Common myeloid progenitor, CD34-positive (primary cell): ENCODE results near the gene LYPD1.

Source experiments
- CTCF ChIA-PET: fragments of 350-600 bp; sonication (Branson Sonifier 250); formaldehyde crosslinking; loops from one replicate; lab custom pipeline; 2021; ENCODE audit warnings: antibody characterized with exemption; lab: Charles Lee
- POLR2A ChIA-PET: fragments of 350-600 bp; sonication (Branson Sonifier 250); formaldehyde crosslinking; loops from one replicate; lab custom pipeline; 2021; ENCODE audit warnings: antibody characterized with exemption; lab: Charles Lee
- DNase-seq, 3 donors: peaks; one replicate each; pipeline versions ENCODE4 v3.0.0 to v3.0.0-alpha.2; 2013
- H3K27ac ChIP-seq, 2 experiments: 1 replicate in 1 of 2; 2 replicates in 1 of 2; pipeline ENCODE4 v1.7.0; 2013; ENCODE audit warnings: inconsistent platforms in 2 of 2, low read length in 2 of 2, mild to moderate bottlenecking in 2 of 2, low read depth in 1 of 2, moderate library complexity in 1 of 2; ENCODE audit not compliant: severe bottlenecking in 2 of 2, insufficient read depth in 1 of 2, poor library complexity in 1 of 2
- H3K27me3 ChIP-seq, 5 experiments: replicated peaks in 2 of 5; 1 replicate in 3 of 5; 2 replicates in 2 of 5; pipeline versions ENCODE4 v1.6.1 to v1.7.0; 2013; ENCODE audit warnings: low read length in 4 of 5, mild to moderate bottlenecking in 2 of 5, moderate library complexity in 2 of 5, inconsistent platforms in 1 of 5; ENCODE audit not compliant: insufficient read depth in 5 of 5, control insufficient read depth in 4 of 5
- H3K36me3 ChIP-seq, 4 experiments: 1 replicate in 2 of 4; 2 replicates in 2 of 4; pipeline versions ENCODE4 v1.6.1 to v1.7.0; 2013; ENCODE audit warnings: low read length in 3 of 4, control low read depth in 1 of 4, mild to moderate bottlenecking in 1 of 4; ENCODE audit not compliant: control insufficient read depth in 4 of 4, insufficient read depth in 4 of 4
- H3K4me1 ChIP-seq, 4 experiments: 1 replicate in 3 of 4; 2 replicates in 1 of 4; pipeline versions ENCODE4 v1.6.1 to v1.7.1; 2013; ENCODE audit warnings: low read length in 3 of 4, mild to moderate bottlenecking in 3 of 4, control low read depth in 1 of 4, inconsistent platforms in 1 of 4, moderate library complexity in 1 of 4; ENCODE audit not compliant: control insufficient read depth in 4 of 4, insufficient read depth in 4 of 4; ENCODE audit errors: control extremely low read depth in 1 of 4
- H3K4me3 ChIP-seq, 7 experiments: 1 replicate in 4 of 7; 2 replicates in 3 of 7; pipeline versions ENCODE4 v1.5.1 to v1.7.0; 2013; ENCODE audit warnings: mild to moderate bottlenecking in 7 of 7, low read length in 6 of 7, moderate library complexity in 6 of 7, inconsistent platforms in 2 of 7, low read depth in 2 of 7, control low read depth in 1 of 7; ENCODE audit not compliant: insufficient read depth in 4 of 7, control insufficient read depth in 1 of 7; ENCODE audit errors: extremely low read depth in 1 of 7
- H3K9me3 ChIP-seq, 5 experiments: 1 replicate in 4 of 5; 2 replicates in 1 of 5; pipeline versions ENCODE4 v1.6.1 to v1.7.1; 2013; ENCODE audit warnings: low read length in 4 of 5, mild to moderate bottlenecking in 2 of 5, inconsistent platforms in 1 of 5, low read depth in 1 of 5, moderate library complexity in 1 of 5; ENCODE audit not compliant: control insufficient read depth in 4 of 5, insufficient read depth in 2 of 5; ENCODE audit errors: control extremely low read depth in 1 of 5
- WGBS: methylation state at CpG from one replicate; pipeline ENCODE4 v1.1.5; 2013; ENCODE audit not compliant: insufficient coverage; 5-methylcytosine and 5-hydroxymethylcytosine counted together

The LYPD1 gene

DNA sequence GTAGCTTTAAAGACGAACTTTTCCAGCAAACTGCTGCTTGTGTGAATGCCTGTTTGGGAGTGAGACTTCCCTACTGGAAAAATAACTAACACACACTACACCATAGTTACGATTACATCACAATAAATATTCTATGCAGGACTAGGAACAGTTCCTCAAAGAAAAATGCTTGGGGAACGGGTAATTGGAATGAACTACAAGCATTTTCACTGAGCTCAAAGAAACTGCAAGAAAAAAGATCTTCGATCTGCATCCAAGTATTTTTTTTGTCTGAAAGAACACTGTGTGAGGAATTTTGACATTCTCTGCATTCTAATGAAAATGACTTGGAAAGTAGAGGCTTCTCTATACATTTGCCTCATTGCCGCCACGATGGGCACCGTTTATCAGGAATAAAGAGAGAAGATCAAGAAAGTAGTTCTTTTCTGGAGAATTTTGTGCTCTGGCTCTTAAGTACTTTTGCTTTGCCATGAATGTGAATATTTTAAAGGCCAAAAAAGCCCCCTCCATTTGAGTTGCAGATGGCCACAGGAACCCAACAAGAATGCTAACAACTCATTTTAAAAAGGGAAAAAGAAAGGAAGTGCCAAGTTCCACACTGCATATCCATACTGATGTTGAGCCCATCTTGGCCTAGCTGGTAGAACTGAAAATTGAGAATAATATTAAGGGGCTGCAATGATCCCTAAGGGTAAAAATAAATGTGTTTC, 13.6 kb downstream of the LYPD1 start:
- H3K9me3 ChIP-seq: no peaks in the 10 kb centered on the region
- no peak for DNase-seq
- POLR2A ChIA-PET: no interaction called here
- no peak overlapping the region for H3K4me3 ChIP-seq
- peaks cover 0 to 2% (median 0%) of the 10 kb centered on the region in 5 experiments for H3K27me3 ChIP-seq
- H3K27ac ChIP-seq: no peak overlapping the region
- no peaks in the 10 kb centered on the region for H3K36me3 ChIP-seq
- no peaks in the 10 kb centered on the region for H3K4me1 ChIP-seq
- 87% methylated on average over 6 of the region's 7 CpGs for WGBS
- CTCF ChIA-PET: no interaction called here

DNA sequence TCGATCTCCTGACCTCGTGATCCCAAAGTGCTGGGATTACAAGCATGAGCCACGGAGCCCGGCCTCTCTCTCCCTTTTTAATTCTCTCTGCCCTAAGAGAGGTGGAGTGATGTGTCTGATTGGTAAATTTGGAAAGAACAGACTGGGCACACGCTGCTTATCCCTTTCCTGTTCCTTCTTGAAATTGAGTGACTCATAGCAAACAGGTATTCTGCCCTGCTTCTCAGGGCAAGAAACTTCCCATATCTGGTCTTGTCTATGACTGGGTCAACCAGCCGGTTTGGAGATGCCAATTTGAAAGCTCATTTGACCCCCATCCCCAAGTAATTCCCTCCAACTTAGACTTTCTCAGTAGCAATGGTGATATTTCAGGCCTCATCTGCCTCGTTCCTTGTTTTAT, 15.0 kb downstream of the LYPD1 start:
- POLR2A ChIA-PET: no interaction called here
- no peaks in the 10 kb centered on the region for H3K36me3 ChIP-seq
- H3K27ac ChIP-seq: no peak overlapping the region
- no peaks in the 10 kb centered on the region for H3K9me3 ChIP-seq
- no peak for DNase-seq
- CTCF ChIA-PET: no interaction called here
- H3K27me3 ChIP-seq: peaks cover 0 to 2% (median 2%) of the 10 kb centered on the region in 5 experiments
- no peaks in the 10 kb centered on the region for H3K4me1 ChIP-seq
- WGBS: 86% methylated on average over 1 of the region's 7 CpGs
- H3K4me3 ChIP-seq: no peak overlapping the region

DNA sequence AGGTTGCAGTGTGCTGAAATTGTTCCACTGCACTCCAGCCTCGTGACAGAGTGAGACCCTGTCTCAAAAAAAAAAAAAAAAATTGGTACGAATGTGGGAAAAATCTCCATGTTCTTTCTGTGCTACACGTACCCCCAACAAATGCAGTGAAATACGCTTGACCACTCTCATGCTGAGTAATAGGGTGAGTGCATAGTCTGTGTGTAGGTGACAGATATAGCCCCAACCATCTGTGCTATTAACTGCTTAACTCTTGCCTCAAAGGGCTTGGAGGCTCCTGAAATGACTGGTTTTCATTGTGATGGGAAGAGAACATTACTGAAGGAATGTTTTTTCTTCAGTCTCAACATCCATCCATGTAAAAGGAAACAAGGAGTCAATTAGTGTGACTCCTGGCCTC, 15.7 kb downstream of the LYPD1 start:
- no peaks in the 10 kb centered on the region for H3K9me3 ChIP-seq
- 95% methylated on average over 3 of the region's 4 CpGs for WGBS
- ChIA-PET POLR2A (no interaction called here), CTCF (interaction anchor here (1.2 kb wide), 1 partner anchor 12 kb away, joined by 3 read pairs; no protein-coding TSS in a partner anchor)
- H3K27me3 ChIP-seq: peaks cover 0 to 4% (median 0%) of the 10 kb centered on the region in 5 experiments
- DNase-seq: no peak
- H3K27ac ChIP-seq: no peak overlapping the region
- no peaks in the 10 kb centered on the region for H3K4me1 ChIP-seq
- no peaks in the 10 kb centered on the region for H3K36me3 ChIP-seq
- no peak overlapping the region for H3K4me3 ChIP-seq

DNA sequence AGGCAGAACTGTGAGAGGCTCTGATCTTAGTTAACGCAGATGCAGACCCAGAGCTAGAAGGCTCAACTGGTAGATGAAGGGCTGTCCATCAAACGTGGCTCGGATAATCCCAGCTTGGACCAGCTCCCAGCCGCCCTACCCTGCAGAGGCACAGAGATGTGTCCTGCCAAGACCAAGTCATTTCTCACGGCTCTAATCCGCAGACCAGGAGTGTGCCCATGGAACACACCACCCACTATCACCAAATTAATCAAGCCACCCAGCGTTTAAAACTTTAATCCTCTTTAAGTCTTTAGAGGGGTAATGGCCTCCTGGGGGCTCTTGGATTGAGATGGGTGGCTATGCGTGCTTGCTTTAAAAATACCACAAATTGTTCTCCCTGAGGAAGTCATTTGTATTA, 17.5 kb downstream of the LYPD1 start:
- no peak for DNase-seq
- Histone ChIP-seq H3K4me3 (no peak overlapping the region), H3K27me3 (peaks cover 0 to 4% (median 0%) of the 10 kb centered on the region in 5 experiments), H3K4me1 (no peaks in the 10 kb centered on the region), H3K36me3 (no peaks in the 10 kb centered on the region), H3K27ac (no peak overlapping the region), H3K9me3 (no peaks in the 10 kb centered on the region)
- 82% methylated on average over 7 of the region's 8 CpGs for WGBS
- POLR2A ChIA-PET: no interaction called here
- CTCF ChIA-PET: no interaction called here

DNA sequence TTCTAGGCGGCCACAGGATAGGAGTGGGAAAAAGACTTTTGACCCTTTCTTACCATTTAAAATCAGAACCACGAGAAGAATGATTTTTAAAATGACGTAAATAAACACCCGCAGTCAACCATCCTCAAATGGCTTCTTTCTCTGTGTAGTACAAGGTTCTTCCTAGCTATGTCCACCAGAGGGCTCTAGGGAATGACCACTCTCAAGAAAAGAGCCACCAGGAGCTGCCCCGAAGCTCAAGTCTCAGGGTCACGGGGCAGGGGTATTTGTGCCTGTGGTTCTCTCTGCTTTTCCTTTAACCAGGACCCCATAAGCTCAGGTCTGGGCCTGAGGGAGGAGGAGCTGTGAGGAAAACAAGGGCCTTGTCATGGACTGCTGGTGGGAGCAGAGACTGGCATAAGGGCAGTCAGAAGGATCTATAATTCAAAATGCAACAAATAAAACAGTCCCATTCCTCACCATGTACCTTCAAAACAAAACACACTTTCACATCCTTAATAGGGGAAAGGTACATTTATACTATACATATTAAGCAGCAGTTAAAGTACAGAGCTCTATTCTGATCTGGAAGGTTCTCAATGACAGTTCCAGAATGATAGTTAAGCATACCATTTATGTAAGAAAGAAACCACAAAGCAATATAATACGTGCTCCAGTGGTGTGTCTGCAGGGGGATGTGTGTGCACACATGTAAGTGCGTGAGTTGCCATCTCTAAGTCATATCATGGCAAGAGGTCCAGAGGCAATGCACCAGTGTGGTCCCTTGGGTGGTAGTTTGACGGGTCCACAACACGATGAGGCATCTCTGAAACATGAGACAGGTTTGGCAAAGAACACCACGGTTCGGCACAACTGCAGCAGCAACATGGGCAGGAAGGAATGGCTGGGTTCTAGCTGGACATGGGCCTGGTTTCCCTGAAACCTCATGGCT, 18.6 kb downstream of the LYPD1 start:
- Histone ChIP-seq H3K4me3 (no peak overlapping the region), H3K4me1 (no peaks in the 10 kb centered on the region), H3K27me3 (peaks cover 0 to 4% (median 0%) of the 10 kb centered on the region in 5 experiments), H3K9me3 (no peaks in the 10 kb centered on the region), H3K36me3 (no peaks in the 10 kb centered on the region), H3K27ac (no peak overlapping the region)
- WGBS: 98% methylated on average over 9 of the region's 12 CpGs
- CTCF ChIA-PET: no interaction called here
- POLR2A ChIA-PET: no interaction called here
- DNase-seq: no peak

DNA sequence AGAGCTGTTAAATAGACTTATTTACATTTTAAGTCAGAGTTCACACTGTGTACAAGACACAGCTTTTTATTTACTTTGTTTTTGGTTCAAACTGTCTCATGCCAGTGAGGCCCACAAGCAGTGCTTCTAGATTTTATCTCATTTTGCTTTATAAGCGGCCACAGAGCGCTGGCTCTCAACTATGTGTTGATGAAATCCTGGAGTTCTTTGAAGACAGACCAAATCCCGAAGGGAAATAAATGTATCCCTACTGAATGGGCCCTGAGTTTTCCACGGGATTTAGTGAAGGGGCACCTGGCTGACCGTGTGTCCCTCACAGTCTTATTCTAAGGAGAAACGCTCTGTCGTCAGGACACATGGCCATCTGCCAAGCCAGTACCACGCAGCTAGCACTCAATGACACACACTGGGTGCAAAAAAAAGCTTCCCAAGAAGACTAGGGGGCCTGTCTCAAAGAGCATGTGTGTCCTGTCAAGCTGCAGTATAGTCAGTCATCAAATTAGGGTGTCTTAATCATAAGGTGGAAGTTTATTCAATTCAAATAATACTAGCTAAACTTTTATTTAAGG, 23.4 kb downstream of the LYPD1 start:
- H3K9me3 ChIP-seq: no peaks in the 10 kb centered on the region
- H3K4me3 ChIP-seq: no peak overlapping the region
- peaks cover 0 to 20% (median 11%) of the 10 kb centered on the region in 4 experiments for H3K4me1 ChIP-seq
- ChIA-PET POLR2A (no interaction called here), CTCF (no interaction called here)
- peaks cover 0 to 4% (median 2%) of the 10 kb centered on the region in 5 experiments for H3K27me3 ChIP-seq
- no peak overlapping the region for H3K27ac ChIP-seq
- no peaks in the 10 kb centered on the region for H3K36me3 ChIP-seq
- 86% methylated on average over 8 of the region's 8 CpGs for WGBS
- DNase-seq: no peak
